ENCODE data around the gene SURF6.

Gene SURF6

DNA sequence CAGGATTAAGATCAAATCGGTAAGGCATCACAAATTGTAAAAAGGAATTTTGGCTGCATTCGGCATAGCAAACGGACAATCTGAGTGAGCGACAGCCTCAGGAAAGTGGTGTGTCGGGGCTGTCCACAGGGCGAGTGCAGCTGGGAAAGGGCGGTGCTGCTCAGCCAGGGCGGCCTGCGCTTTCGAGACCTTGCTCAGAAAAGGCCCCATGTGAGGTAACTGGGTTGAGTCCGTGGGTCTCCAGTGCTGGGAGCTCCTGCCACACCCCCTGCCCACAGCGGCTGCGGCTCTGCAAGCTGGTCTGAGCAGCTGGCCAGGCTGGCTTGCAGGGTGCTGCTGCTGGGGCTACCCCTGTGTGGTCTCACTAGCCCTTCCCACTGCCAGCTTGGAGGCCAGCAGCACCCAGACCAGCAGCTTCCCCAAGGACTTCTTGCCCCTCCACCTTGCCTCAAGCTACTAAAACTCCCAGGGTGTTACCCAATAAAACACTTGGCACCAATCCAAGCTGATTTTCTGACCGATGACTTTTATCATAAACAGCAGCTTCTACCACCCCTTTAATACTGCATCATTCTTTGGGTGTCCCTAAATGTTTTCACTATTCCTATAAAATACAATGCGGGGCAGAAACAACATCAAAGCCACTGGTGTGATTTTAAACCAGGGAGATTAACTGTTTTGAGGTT lies 26.5 kb upstream of the SURF6 start:
- H3K36me3 ChIP-seq (ENCODE audit: control insufficient read depth in 2 of 2, insufficient read depth in 1 of 2, low read length in 2 of 2) = peaks cover 3 to 98% of the 10 kb centered on the region in 2 experiments
- ChIA-PET POLR2A (interaction anchor here (1.3 to 5.6 kb wide), 3 partner anchors 9 to 14 kb away, joined by 6 to 35 read pairs (median 15); partner anchors contain the start of genes MED22 and RPL7A), CTCF (interaction anchor here (0.6 to 1.4 kb wide), 5 partner anchors 8 to 340 kb away, joined by 3 to 10 read pairs (median 3); no protein-coding TSS in a partner anchor)
- H3K9me3 ChIP-seq (ENCODE audit: control insufficient read depth, insufficient read depth, low read depth, low read length) = no peaks in the 10 kb centered on the region
- H3K4me3 ChIP-seq (ENCODE audit: low read depth, low read length) = no peak overlapping the region
- peak overlapping the region; percentile 37; the same call in 1 of the 2 replicates for H3K27ac ChIP-seq (ENCODE audit: extremely low read depth, low read depth, low read length)
- H3K4me1 ChIP-seq (ENCODE audit: control insufficient read depth, insufficient read depth, low read length) = no peaks in the 10 kb centered on the region
- no peak for TF ChIP-seq ZNF585B (tag by site-specific recombination; IDR thresholded peaks at IDR 0.05)
- 0 out of 2 replicates have a peak, but pooled peaks have one; percentile 21 for TF ChIP-seq KLF9 (tag by site-specific recombination; IDR thresholded peaks at IDR 0.05; ENCODE audit: low read depth)
- no peak for TF ChIP-seq ZNF266 (tag by site-specific recombination; IDR thresholded peaks at IDR 0.05; ENCODE audit: low read depth)
- no peak for TF ChIP-seq ZNF350 (tag by site-specific recombination; IDR thresholded peaks at IDR 0.05)
- TF ChIP-seq, protein P1, sequence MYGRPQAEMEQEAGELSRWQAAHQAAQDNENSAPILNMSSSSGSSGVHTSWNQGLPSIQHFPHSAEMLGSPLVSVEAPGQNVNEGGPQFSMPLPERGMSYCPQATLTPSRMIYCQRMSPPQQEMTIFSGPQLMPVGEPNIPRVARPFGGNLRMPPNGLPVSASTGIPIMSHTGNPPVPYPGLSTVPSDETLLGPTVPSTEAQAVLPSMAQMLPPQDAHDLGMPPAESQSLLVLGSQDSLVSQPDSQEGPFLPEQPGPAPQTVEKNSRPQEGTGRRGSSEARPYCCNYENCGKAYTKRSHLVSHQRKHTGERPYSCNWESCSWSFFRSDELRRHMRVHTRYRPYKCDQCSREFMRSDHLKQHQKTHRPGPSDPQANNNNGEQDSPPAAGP (tag by site-specific recombination; IDR thresholded peaks at IDR 0.05) = no peak
- peak; percentile 18; the same call in 1 of the 2 replicates for TF ChIP-seq ZIC2 (tag by site-specific recombination; IDR thresholded peaks at IDR 0.05)
- TF ChIP-seq ZNF776 (tag by site-specific recombination; IDR thresholded peaks at IDR 0.05; ENCODE audit: borderline replicate concordance) = no peak
- TF ChIP-seq, protein P2, sequence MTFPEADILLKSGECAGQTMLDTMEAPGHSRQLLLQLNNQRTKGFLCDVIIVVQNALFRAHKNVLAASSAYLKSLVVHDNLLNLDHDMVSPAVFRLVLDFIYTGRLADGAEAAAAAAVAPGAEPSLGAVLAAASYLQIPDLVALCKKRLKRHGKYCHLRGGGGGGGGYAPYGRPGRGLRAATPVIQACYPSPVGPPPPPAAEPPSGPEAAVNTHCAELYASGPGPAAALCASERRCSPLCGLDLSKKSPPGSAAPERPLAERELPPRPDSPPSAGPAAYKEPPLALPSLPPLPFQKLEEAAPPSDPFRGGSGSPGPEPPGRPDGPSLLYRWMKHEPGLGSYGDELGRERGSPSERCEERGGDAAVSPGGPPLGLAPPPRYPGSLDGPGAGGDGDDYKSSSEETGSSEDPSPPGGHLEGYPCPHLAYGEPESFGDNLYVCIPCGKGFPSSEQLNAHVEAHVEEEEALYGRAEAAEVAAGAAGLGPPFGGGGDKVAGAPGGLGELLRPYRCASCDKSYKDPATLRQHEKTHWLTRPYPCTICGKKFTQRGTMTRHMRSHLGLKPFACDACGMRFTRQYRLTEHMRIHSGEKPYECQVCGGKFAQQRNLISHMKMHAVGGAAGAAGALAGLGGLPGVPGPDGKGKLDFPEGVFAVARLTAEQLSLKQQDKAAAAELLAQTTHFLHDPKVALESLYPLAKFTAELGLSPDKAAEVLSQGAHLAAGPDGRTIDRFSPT (tag by site-specific recombination; IDR thresholded peaks at IDR 0.05) = no peak
- peak; percentile 66 for TF ChIP-seq ZNF423 (tag by site-specific recombination; IDR thresholded peaks at IDR 0.05)
- no peak for TF ChIP-seq ZNF660 (tag by site-specific recombination; IDR thresholded peaks at IDR 0.05)
- TF ChIP-seq, protein P3, sequence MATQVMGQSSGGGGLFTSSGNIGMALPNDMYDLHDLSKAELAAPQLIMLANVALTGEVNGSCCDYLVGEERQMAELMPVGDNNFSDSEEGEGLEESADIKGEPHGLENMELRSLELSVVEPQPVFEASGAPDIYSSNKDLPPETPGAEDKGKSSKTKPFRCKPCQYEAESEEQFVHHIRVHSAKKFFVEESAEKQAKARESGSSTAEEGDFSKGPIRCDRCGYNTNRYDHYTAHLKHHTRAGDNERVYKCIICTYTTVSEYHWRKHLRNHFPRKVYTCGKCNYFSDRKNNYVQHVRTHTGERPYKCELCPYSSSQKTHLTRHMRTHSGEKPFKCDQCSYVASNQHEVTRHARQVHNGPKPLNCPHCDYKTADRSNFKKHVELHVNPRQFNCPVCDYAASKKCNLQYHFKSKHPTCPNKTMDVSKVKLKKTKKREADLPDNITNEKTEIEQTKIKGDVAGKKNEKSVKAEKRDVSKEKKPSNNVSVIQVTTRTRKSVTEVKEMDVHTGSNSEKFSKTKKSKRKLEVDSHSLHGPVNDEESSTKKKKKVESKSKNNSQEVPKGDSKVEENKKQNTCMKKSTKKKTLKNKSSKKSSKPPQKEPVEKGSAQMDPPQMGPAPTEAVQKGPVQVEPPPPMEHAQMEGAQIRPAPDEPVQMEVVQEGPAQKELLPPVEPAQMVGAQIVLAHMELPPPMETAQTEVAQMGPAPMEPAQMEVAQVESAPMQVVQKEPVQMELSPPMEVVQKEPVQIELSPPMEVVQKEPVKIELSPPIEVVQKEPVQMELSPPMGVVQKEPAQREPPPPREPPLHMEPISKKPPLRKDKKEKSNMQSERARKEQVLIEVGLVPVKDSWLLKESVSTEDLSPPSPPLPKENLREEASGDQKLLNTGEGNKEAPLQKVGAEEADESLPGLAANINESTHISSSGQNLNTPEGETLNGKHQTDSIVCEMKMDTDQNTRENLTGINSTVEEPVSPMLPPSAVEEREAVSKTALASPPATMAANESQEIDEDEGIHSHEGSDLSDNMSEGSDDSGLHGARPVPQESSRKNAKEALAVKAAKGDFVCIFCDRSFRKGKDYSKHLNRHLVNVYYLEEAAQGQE (tag by site-specific recombination; IDR thresholded peaks at IDR 0.05) = no peak
- TF ChIP-seq, protein P4, sequence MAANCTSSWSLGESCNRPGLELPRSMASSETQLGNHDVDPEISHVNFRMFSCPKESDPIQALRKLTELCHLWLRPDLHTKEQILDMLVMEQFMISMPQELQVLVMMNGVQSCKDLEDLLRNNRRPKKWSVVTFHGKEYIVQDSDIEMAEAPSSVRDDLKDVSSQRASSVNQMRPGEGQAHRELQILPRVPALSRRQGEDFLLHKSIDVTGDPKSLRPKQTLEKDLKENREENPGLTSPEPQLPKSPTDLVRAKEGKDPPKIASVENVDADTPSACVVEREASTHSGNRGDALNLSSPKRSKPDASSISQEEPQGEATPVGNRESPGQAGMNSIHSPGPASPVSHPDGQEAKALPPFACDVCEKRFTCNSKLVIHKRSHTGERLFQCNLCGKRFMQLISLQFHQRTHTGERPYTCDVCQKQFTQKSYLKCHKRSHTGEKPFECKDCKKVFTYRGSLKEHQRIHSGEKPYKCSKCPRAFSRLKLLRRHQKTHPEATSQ (tag by site-specific recombination; IDR thresholded peaks at IDR 0.05) = no peak

DNA sequence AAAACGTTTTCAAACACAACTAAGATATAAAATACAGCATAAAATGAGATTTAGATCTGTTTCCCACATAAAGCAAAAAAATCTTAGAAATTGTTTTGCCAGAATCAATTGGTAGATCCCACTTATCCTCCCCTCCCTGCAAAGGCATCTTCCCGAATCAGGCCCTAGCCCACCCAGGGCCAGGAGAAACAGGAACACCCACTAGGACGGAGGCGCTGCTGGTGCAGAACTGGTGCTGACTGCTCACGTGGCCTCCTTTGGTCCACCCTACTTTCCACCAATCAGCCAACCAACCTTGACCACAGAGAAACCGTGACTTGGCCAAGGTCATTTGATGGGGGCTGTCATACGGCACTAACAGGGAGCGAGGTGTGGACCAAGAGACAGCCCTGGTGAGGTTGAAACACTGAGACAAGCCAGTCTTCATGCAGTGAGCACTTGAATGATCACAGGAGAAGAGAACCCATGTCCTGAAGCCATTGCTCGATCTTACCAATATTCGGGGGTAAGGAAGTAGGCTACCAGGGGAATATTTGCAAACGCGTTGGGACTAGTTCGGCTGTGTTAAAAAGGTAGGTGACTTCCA lies 25.6 kb upstream of the SURF6 start:
- POLR2A ChIA-PET = interaction anchor here (1.2 to 6.6 kb wide), 6 partner anchors 9 to 13 kb away, joined by 3 to 89 read pairs (median 13); partner anchors contain the start of genes MED22 and RPL7A

More for the DNA sequence above, 25.6 kb upstream of the SURF6 start:
- Histone ChIP-seq H3K4me1 (ENCODE audit: control insufficient read depth, insufficient read depth, low read length) (no peaks in the 10 kb centered on the region), H3K27ac (ENCODE audit: extremely low read depth, low read depth, low read length) (no peak overlapping the region), H3K36me3 (ENCODE audit: control insufficient read depth in 2 of 2, insufficient read depth in 1 of 2, low read length in 2 of 2) (peaks cover 3 to 91% of the 10 kb centered on the region in 2 experiments), H3K4me3 (ENCODE audit: low read depth, low read length) (no peak overlapping the region), H3K9me3 (ENCODE audit: control insufficient read depth, insufficient read depth, low read depth, low read length) (no peaks in the 10 kb centered on the region)
- TF ChIP-seq ZNF114 (tag by site-specific recombination; IDR thresholded peaks at IDR 0.05) (no peak), ZNF248 (tag by site-specific recombination; IDR thresholded peaks at IDR 0.05) (no peak), ZNF548 (tag by site-specific recombination; IDR thresholded peaks at IDR 0.05) (no peak), ZNF830 (tag by site-specific recombination; IDR thresholded peaks at IDR 0.05; ENCODE audit: low read depth) (no peak), ZNF514 (tag by site-specific recombination; IDR thresholded peaks at IDR 0.05) (no peak), ZNF747 (tag by site-specific recombination; IDR thresholded peaks at IDR 0.05) (no peak), ZNF670 (tag by site-specific recombination; IDR thresholded peaks at IDR 0.05; ENCODE audit: low read depth) (no peak)
- TF ChIP-seq, protein P5, sequence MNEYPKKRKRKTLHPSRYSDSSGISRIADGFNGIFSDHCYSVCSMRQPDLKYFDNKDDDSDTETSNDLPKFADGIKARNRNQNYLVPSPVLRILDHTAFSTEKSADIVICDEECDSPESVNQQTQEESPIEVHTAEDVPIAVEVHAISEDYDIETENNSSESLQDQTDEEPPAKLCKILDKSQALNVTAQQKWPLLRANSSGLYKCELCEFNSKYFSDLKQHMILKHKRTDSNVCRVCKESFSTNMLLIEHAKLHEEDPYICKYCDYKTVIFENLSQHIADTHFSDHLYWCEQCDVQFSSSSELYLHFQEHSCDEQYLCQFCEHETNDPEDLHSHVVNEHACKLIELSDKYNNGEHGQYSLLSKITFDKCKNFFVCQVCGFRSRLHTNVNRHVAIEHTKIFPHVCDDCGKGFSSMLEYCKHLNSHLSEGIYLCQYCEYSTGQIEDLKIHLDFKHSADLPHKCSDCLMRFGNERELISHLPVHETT (tag by site-specific recombination; IDR thresholded peaks at IDR 0.05) = no peak
- CTCF ChIA-PET = interaction anchor here (0.6 to 1.4 kb wide), 2 partner anchors 7 to 125 kb away, joined by 3 to 10 read pairs; no protein-coding TSS in a partner anchor
